Liver (tissue), 3 donors: ENCODE measurements around the gene ITGB7.

Source experiments
- ATF3 ChIP-seq: IDR thresholded peaks from 2 replicates; pipeline ENCODE4 v1.6.1; 2016; ENCODE audit warnings: antibody characterized with exemption
- CTCF ChIP-seq: fragments of 150-350 bp; IDR thresholded peaks from 2 replicates; pipeline ENCODE4 v1.5.1; 2017; ENCODE audit warnings: improper control_type of control experiment, low read depth, low read length; ENCODE audit not compliant: missing input control
- EGR1 ChIP-seq, 2 donors: IDR thresholded peaks; 2 replicates each; pipeline ENCODE4 v1.6.1; 2016 to 2018; ENCODE audit warnings: antibody characterized with exemption in 2 of 2, low read depth in 2 of 2
- GABPA ChIP-seq, 2 donors: IDR thresholded peaks in 1 of 2; conservative IDR thresholded peaks in 1 of 2; 2 replicates each; pipeline ENCODE4 v1.6.1; 2016; ENCODE audit warnings: antibody characterized with exemption in 2 of 2, mild to moderate bottlenecking in 1 of 2, moderate library complexity in 1 of 2
- MAX ChIP-seq: IDR thresholded peaks from 2 replicates; pipeline ENCODE4 v1.6.1; 2016; ENCODE audit warnings: antibody characterized with exemption
- NR2F2 ChIP-seq: IDR thresholded peaks from 2 replicates; pipeline ENCODE4 v1.6.1; 2016; ENCODE audit warnings: antibody characterized with exemption
- RAD21 ChIP-seq, 2 donors: IDR thresholded peaks; 2 replicates each; pipeline ENCODE4 v1.6.1; 2016; ENCODE audit warnings: antibody characterized with exemption in 2 of 2, mild to moderate bottlenecking in 2 of 2
- REST ChIP-seq: IDR thresholded peaks from 2 replicates; pipeline ENCODE4 v1.6.1; 2016; ENCODE audit warnings: antibody characterized with exemption, mild to moderate bottlenecking
- RXRA ChIP-seq, 2 donors: IDR thresholded peaks; 2 replicates each; pipeline ENCODE4 v1.6.1; 2017 to 2018; ENCODE audit warnings: antibody characterized with exemption in 2 of 2, mild to moderate bottlenecking in 1 of 2
- SP1 ChIP-seq: IDR thresholded peaks from 2 replicates; pipeline ENCODE4 v1.6.1; 2018; ENCODE audit warnings: antibody characterized with exemption, mild to moderate bottlenecking
- TAF1 ChIP-seq: conservative IDR thresholded peaks from 2 replicates; pipeline ENCODE4 v1.6.1; 2016; ENCODE audit warnings: antibody characterized with exemption, mild to moderate bottlenecking
- YY1 ChIP-seq: IDR thresholded peaks from 2 replicates; pipeline ENCODE4 v1.6.1; 2016; ENCODE audit warnings: antibody characterized with exemption, mild to moderate bottlenecking
- ZBTB33 ChIP-seq: IDR thresholded peaks from 2 replicates; pipeline ENCODE4 v1.6.1; 2016; ENCODE audit warnings: antibody characterized with exemption
- donor health status: healthy.
- donor health status: healthy.

GRCh38 chr12:53252349-53252916 is 45.4 kb upstream of the ITGB7 start:
- no peak for TF ChIP-seq TAF1
- no peak for TF ChIP-seq CTCF
- TF ChIP-seq RXRA (IDR thresholded peaks at IDR 0.05) = no peak
- no peak for TF ChIP-seq RAD21 (IDR thresholded peaks at IDR 0.05)
- TF ChIP-seq SP1 = no peak
- TF ChIP-seq YY1 = no peak
- TF ChIP-seq ATF3 = no peak
- no peak for TF ChIP-seq ZBTB33
- TF ChIP-seq REST = no peak
- no peak for TF ChIP-seq EGR1 (IDR thresholded peaks at IDR 0.05; ENCODE audit: low read depth in 2 of 2)
- no peak for TF ChIP-seq MAX
- TF ChIP-seq NR2F2 = no peak
- TF ChIP-seq GABPA (IDR thresholded peaks at IDR 0.05 in 1 of 2, conservative IDR thresholded peaks at IDR 0.05 in 1 of 2) = no peak
